CD4-positive, alpha-beta T cell treated with Interleukin-2 at 100 ng/mL for 4 hours (primary cell): ENCODE results near the gene RIOX2.
"Not testable (repeated sequence)": the region's sequence is repeated elsewhere in the genome, so short reads cannot be mapped to it uniquely, and the experiment has no call there.

Source experiments
- DNase-seq: peaks from one replicate; pipeline ENCODE4 v3.0.0-alpha.2; 2020; ENCODE audit warnings: low spot score

RIOX2 gene

DNA sequence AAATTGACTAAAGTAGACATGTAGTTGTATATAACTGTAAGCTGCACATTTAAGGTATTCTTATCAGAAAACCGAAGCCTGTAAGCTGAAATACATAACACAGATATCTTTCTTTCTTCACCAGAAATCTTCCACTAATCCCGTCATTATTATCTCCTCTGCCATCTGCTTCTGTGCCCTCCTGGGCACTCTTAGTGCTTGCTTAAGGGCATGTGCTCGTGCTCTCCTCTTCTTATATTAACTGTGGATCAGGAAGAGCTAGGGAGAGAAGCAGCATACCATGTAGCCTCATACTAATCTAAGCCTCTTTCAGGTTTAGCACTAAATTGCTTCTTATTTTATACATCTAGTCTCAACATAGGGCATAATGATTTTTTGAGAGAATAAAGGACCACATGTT lies 60.8 kb downstream of the RIOX2 start:
- DNase-seq, result no peak

DNA sequence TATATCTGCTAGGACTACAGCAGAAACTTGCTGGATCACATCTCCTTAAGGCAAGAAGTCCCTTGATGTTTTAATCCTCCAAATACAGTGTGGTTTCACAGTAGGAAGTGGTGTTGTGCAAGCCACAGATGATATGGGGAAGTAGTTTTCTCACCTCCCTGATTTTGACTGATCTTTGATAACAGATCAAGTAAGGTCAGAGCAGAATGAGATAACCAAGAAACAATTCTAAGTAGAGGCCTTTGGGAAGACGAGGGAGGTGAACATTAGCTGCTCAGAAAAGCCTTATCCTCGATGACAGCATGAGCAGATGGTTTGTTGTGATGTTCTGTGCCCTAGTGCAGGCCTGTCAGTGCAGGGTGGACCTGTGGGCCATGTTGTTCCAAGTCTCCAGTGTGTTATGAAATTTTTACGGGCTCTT lies 61.3 kb downstream of the RIOX2 start:
- DNase-seq, result peak; percentile 39

DNA sequence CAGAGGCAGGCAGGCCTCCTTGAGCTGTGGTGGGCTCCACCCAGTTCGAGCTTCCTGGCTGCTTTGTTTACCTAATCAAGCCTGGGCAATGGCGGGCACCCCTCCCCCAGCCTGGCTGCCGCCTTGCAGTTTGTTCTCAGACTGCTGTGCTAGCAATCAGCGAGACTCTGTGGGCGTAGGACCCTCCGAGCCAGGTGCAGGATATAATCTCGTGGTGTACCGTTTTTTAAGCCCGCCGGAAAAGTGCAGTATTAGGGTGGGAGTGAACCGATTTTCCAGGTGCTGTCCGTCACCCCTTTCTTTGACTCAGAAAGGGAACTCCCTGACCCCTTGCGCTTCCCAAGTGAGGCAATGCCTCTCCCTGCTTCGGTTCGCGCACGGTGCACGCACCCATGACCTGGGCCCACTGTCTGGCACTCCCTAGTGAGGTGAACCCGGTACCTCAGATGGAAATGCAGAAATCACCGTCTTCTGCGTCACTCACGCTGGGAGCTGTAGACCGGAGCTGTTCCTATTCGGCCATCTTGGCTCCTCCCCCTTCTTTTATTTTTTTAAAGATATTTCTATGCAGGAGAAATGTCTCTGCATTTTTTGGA lies 61.9 kb downstream of the RIOX2 start:
- DNase-seq, result peak; percentile 35

DNA sequence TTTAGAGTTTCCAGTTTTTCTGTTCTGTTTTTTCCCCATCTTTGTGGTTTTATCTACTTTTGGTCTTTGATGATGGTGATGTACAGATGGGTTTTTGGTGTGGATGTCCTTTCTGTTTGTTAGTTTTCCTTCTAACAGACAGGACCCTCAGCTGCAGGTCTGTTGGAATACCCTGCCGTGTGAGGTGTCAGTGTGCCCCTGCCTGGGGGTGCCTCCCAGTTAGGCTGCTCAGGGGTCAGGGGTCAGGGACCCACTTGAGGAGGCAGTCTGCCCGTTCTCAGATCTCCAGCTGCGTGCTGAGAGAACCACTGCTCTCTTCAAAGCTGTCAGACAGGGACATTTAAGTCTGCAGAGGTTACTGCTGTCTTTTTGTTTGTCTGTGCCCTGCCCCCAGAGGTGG lies 62.4 kb downstream of the RIOX2 start:
- DNase-seq, result not testable (repeated sequence)

DNA sequence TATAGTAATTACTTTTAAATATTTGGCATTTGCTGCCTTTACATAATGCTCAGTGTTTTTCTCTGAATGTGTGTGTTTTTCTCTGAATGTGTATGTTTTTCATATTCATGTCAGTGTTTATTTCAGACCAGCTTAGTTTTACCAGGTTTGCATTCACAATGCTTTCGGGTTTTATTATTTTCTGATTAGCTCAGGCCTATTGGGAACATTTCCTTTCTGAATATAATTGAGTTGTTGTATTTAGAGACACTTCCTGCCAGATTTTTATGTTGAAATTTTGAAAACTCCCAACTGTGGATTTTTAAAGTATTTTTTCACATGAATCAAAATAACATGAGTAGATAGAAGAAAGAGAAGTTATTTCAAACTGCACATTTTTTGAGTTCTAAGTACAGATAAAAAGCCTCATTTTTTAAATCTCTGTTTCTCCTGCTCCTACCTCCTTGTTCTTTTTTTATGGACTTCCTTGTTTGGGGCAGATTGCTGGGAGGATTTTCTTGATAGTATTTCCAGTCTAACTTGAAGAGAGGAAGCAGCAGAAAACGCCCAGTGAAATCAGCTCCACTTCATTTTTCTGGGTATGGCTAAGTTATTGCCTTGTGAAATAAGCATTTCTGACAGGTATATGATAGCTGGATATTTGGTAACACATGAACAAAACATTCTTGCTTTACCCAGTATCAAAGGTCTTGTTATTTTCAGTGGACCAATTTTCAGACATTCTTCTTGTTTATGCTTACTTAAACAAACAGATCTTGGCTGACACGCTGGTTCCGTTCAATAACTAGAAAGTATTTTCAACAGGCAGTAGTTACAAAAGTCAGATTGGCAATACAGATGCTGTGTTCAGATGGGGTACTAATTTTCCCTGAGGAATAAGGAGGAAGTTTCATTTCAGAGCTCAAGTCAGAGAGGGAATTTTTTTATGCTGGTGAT lies 70.7 kb downstream of the RIOX2 start:
- no peak for DNase-seq

DNA sequence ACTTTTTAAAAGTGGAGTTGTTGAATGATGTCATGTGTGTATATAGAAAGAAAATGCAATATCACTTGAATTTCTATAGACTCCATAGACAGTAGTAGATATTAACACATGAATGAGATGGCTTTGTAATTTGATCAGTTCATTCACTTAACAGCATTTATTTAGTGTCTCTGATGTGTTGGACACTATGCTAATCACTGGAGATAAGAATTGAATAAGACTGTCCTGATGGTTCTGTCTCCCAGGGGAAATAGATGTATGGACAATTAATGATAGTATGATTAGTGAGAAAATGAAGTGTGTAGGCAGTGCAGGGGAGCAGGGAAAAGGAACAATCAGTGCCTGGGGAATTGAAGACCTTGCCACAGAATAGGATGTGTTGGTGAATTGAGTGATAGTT lies 72.9 kb downstream of the RIOX2 start:
- no peak for DNase-seq

DNA sequence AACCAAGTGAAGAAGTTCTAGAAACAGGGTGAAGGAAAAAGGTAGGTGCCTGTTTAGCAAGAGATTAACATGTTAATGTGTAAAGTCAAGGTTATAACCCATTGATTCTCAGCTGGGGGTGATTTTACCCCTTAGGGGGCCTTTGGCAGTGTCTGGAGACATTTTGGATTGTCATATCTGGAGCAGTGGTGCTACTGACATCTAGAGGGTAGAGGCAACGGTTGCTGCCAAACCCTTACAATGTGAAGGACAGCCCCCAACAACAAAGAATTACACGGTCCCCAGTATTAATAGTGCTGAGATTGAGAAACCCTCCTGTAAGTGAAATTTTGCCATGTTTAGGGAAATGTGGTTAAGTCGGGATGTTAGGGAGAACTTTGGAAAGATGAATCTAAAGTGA lies 75.7 kb downstream of the RIOX2 start:
- DNase-seq, result no peak

DNA sequence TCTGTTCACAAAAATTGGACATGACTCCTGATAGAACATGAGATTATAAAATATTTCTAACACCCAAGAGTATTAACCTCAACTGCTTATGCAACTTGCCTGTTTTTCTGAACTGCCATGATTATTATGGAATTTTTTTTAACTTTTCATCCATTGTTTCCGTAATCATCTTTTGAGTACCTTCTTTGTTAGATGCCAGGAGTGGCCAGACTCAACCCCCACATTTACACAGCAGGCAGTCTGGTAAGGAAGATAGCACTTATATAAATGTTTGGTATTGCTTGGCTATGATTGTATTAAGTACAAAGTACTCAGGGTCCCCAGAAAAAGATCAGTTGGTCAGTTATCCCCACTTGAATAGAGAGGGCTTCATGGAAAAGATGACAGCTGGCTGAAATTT lies 76.1 kb downstream of the RIOX2 start:
- no peak for DNase-seq

DNA sequence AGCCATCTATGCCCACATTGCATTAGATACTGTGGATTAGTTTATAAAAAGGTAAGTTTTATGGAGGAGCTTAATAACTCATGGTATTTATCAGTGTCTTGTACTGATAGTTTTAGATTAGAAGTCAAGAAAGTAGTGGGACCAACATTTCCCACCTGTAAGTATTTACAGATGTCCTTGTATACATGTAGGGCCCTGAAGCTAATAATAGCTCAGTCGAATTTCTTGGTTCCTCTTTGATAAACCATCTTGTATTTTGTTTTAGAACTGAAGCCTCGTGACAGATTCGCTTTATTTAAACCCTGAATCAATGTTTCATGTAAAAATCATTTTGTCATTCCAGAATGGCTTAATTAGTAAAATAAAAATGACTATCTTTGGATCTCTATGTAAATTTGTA lies 77.0 kb downstream of the RIOX2 start:
- DNase-seq, result no peak

DNA sequence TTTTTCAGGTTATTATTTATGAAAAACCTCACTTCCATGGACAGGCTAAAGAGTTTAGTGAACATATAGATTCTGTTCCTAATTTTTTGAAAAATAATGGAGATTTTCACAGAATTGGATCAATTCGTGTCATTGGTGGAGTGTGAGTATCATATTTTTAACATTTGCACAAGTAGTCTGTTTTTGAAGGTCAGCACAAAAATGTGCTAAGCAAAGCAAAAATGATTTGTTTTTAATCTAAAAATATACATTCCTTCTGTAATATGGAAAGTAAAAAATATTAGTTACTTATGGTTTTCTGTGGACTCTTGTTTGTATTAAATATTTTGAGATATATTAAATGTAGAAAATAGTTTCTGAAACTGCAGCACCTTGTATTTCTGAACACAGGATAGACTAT lies 79.4 kb downstream of the RIOX2 start:
- DNase-seq, result no peak
